ENCODE results near the gene EEF1AKMT2.
"Not testable (repeated sequence)": the region's sequence is repeated elsewhere in the genome, so short reads cannot be mapped to it uniquely, and the experiment has no call there.

EEF1AKMT2 gene

GRCh38 chr10:124756156-124756903 lies 35.4 kb downstream of the EEF1AKMT2 start:
- in situ Hi-C loops (cut with MboI; ENCODE audit: low sequenced_read_pairs): no loop called here

- in situ Hi-C loops (cut with MboI; ENCODE audit: low sequenced_read_pairs): no loop called here
These were observed 36.1 kb downstream of the EEF1AKMT2 start for GRCh38 chr10:124755581-124755980.

- in situ Hi-C loops (cut with MboI; ENCODE audit: low sequenced_read_pairs): no loop called here
These were observed 37.5 kb downstream of the EEF1AKMT2 start for GRCh38 chr10:124754227-124754626.

- in situ Hi-C loops (cut with MboI; ENCODE audit: low sequenced_read_pairs): no loop called here
These were observed 42.6 kb downstream of the EEF1AKMT2 start for GRCh38 chr10:124748953-124749645.

- in situ Hi-C loops (cut with MboI; ENCODE audit: low sequenced_read_pairs): no loop called here
These were observed 43.5 kb downstream of the EEF1AKMT2 start for GRCh38 chr10:124748166-124748565.

GRCh38 chr10:124747745-124748144 lies 43.9 kb downstream of the EEF1AKMT2 start:
- in situ Hi-C loops (cut with MboI; ENCODE audit: low sequenced_read_pairs): no loop called here

- in situ Hi-C loops (cut with MboI; ENCODE audit: low sequenced_read_pairs): no loop called here
These were observed 44.7 kb downstream of the EEF1AKMT2 start for GRCh38 chr10:124746992-124747391.

- in situ Hi-C loops (cut with MboI; ENCODE audit: low sequenced_read_pairs): not testable (repeated sequence)
These were observed 45.2 kb downstream of the EEF1AKMT2 start for GRCh38 chr10:124746447-124746846.

- in situ Hi-C loops (cut with MboI; ENCODE audit: low sequenced_read_pairs): no loop called here
These were observed 46.0 kb downstream of the EEF1AKMT2 start for GRCh38 chr10:124745673-124746072.

GRCh38 chr10:124745252-124745651 lies 46.4 kb downstream of the EEF1AKMT2 start:
- in situ Hi-C loops (cut with MboI; ENCODE audit: low sequenced_read_pairs): no loop called here

GRCh38 chr10:124744102-124745050 lies 47.3 kb downstream of the EEF1AKMT2 start, which contains the start of gene FAM53B:
TSS of gene FAM53B (minus strand) at chr10:124744378. CDS start at chr10:124706713, 37,665 bp downstream.
- in situ Hi-C loops (cut with MboI; ENCODE audit: low sequenced_read_pairs): no loop called here

GRCh38 chr10:124743191-124744101 lies 48.2 kb downstream of the EEF1AKMT2 start:
- in situ Hi-C loops (cut with MboI; ENCODE audit: low sequenced_read_pairs): no loop called here

- in situ Hi-C loops (cut with MboI; ENCODE audit: low sequenced_read_pairs): no loop called here
These were observed 49.1 kb downstream of the EEF1AKMT2 start for GRCh38 chr10:124742413-124743190.

- in situ Hi-C loops (cut with MboI; ENCODE audit: low sequenced_read_pairs): no loop called here
These were observed 49.7 kb downstream of the EEF1AKMT2 start for GRCh38 chr10:124741922-124742412.

- in situ Hi-C loops (cut with MboI; ENCODE audit: low sequenced_read_pairs): no loop called here
These were observed 50.3 kb downstream of the EEF1AKMT2 start for GRCh38 chr10:124741281-124741921.

GRCh38 chr10:124740369-124741280 lies 51.1 kb downstream of the EEF1AKMT2 start:
- in situ Hi-C loops (cut with MboI; ENCODE audit: low sequenced_read_pairs): no loop called here

GRCh38 chr10:124739986-124740368 lies 51.7 kb downstream of the EEF1AKMT2 start:
- in situ Hi-C loops (cut with MboI; ENCODE audit: low sequenced_read_pairs): no loop called here

All from HL-60/S4 treated with retinoic acid at 250 ng/mL for 4 days and 3 days (cell line).